Hematopoietic multipotent progenitor cell treated with erythropoietin and hydrocortisone succinate and interleukin-3 and kit ligand, for 4 days (in vitro differentiated cells): ENCODE data around the gene SLC23A2.
A peak's percentile ranks its signal among the peaks of the same experiment; 100 is the strongest.

Source experiments
- DNase-seq: peaks from one replicate; pipeline ENCODE4 v3.0.0-alpha.2; 2015

The SLC23A2 gene

GRCh38 chr20:4837760-4838159 lies 163.6 kb downstream of the SLC23A2 start:
- no peak for DNase-seq

DNA sequence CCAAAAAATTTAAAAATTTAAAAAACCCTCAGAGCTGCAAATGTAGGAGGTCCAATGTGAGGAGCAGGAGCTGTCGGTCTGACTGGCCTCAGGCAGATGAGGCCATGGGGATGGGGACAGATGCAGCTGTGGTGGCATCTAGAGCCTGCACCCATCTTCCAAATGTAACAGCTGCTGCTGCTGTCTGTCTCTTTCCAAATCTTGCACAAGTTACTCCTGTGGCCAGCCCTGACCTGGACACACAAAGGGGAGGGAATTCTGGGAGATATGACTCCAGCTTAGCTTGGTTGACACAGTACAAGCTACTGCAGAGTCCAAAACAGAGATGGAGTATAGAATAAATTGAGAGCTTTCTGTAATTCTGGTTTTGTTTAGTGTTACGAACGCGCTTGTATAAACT lies 164.4 kb downstream of the SLC23A2 start:
- no peak for DNase-seq

GRCh38 chr20:4836473-4836872 lies 164.8 kb downstream of the SLC23A2 start:
- no peak for DNase-seq

DNA sequence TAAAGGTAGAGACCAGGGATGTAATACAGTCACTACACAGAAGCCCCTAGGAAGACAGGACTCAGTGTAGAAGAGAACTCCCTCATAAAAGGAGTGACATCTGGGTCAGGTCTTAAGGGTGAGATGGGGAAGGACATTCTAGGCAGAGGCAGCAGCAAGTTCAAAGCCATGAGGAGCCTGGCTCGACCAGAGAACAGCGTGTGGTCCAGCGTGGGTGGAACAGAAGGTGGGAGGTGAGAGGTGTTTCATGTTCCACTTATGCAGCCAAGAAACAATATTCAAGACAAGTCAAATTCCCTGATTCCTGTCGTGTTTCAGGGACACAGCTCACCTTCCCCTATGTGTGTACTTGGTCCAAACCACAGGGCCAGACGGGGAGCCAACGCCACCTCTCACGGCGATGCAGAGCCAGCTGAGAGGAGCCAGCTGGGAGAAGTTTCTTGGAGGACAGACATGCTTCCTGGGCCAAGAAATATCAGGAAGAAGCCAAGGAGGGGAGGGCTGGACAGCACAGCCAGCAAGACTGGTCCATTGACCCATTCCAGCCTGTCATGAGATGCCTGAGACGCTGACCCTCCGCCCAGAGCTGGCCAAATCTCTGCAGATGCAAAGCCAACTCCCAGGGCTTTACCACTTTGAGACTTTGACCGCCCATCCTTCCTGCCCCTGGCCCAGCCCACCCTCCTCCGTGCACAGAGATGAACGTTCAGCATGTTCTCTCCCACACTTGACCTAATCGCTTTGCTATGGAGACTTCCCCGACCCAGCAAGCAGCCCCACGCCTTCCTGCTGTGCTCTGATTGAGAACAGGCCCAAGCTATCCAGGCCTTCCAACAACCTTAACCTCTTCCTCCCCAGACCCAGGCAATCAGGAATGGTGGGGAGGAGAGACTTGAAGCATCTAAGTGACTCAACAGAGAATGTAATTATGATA lies 165.8 kb downstream of the SLC23A2 start:
- DNase-seq = no peak

GRCh38 chr20:4833074-4833728 lies 168.1 kb downstream of the SLC23A2 start:
- no peak for DNase-seq

GRCh38 chr20:4832469-4832868 lies 168.8 kb downstream of the SLC23A2 start:
- no peak for DNase-seq

DNA sequence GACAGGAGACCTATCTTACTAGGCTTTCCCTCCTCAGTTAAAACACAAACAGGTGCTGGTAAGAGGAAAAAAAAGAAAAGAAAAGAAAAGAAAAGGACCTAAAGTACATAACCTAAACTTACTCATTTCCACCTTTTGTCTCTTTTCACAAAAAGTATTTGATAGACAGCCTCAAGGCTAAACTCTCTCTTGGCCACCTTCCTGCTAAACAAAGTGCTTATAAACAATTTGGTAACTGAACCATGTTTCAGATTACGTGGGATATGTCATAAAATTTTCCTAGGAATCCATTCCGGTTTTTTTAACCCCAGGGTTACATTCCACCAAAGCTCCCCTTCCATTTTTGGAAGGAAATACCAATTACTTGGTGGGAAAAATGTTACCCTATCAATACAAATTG lies 170.6 kb downstream of the SLC23A2 start:
- no peak for DNase-seq

DNA sequence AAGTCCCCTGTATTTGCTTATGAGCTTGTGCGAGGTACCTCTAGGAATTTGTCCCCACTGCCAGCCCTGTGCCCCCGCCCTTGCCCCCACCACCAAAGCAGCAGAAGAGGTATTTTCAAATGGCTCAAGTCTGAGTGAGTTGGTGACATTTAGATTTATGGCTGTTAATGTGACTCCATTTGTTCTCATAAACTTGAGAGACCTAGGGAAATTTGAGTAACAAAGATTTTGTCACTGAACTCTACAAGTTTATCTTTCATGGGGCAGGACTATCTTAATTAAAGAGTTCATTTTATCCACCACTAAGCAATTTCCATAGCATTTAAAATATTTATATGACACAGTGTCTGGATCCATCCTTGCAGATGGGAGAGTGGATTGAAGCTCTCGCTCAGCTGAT lies 171.1 kb downstream of the SLC23A2 start:
- DNase-seq = no peak

DNA sequence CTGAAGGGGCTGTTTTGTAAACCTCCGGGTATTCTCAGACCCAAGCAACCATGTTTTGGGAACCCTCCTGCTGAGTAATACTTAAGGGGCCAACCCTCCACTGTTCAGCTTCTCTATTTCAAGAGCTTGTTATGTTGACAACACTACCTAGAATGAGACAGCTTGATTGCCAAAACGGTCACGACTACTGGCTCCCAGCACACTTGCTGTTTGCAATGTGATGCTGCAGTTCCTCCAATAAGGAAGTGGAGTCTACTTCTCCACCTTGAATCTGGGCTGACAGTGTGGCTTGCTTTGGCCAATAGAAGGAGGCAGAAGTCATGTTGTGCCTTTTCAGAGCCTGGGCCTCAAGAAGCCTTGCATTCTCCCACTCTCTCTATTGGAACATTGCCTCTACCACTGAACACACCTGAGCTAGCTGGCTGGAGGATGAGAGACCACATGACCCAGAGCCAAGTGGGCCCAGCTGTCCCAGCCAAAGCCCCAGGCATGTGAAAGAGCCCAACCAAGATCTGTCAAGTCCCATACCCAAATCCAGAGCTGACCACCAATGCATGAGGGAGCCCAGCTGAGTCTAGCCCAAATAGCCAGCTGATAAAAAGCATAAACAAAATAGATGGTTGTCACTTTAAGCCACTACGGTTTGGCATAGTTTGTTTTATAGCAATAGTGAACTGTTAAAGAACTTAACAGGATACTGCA lies 171.6 kb downstream of the SLC23A2 start:
- peak; percentile 76 for DNase-seq

DNA sequence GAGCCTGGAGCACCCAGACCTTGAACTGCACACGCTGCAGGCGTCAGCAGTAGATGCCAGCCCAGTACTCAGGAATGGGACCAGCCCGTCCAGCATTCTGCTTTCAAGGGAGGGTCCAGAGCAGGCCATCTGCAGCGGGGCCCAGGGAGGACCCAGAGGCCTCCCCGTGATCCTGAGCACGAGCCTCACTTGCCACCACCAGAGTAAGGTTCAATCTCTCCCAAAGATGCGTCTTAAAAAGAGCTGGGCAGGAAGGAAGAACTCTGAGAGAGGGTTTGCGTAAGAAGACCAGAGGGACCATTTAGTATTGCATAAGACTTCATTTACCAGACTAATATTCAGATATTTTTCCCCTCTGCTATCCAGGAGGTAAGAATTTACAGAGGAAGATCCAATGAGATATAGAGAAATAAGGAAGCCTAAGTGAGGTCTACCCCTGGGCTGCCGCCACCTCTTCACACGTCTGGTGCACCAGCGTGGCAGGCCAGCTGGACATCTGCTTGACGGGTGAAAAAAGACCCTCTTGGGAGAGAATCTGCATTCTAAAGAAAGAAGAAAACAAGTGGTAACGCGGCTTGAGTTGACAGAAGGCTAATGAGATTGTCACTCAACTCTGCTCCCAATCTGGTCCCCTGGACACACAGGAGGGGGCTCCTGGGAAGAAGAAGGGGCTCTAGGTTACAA lies 172.3 kb downstream of the SLC23A2 start:
- peak; percentile 41 for DNase-seq

DNA sequence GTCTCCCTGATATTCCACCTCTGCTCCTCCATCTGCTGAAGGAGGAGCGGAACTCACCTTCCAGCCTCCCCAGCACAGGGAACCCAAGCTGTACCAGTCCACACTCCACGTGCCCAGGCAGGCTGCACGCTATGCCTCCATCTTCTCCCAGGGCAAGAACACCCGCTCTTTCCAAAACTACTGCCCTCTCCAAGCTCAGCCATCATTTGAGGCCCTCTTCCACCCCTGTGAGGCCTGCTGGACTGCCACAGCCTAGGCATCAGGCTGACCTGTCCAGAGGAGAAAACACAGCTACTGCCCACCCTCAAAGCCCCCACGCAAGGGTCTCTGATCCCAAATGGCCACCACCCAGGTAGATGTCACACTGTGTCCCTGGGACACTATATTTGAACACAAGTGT lies 179.7 kb downstream of the SLC23A2 start:
- DNase-seq = no peak

GRCh38 chr20:4820806-4821518 lies 180.3 kb downstream of the SLC23A2 start:
- no peak for DNase-seq

DNA sequence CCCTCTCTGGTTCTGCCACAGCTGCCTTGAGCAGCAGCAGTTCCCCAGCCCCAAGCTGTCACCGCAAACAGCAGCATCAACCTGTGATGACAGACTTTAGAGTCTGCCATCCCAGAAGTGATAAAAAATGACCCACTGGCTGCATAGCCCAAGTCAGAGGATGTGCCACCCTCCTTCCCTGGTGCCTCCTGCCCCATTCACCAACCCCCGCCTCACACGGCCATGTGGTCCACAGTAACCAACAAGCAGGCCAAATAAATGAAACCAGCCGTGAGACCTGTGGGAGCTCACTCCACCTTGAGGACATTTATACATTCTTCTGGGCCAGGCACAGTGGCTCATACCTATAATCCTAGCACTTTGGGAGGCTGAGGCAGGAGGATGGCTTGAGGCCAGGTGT lies 181.4 kb downstream of the SLC23A2 start:
- no peak for DNase-seq

- DNase-seq = no peak
These were observed 184.1 kb downstream of the SLC23A2 start for GRCh38 chr20:4817230-4817671.

- no peak for DNase-seq
These were observed 185.7 kb downstream of the SLC23A2 start for GRCh38 chr20:4815628-4816027.

DNA sequence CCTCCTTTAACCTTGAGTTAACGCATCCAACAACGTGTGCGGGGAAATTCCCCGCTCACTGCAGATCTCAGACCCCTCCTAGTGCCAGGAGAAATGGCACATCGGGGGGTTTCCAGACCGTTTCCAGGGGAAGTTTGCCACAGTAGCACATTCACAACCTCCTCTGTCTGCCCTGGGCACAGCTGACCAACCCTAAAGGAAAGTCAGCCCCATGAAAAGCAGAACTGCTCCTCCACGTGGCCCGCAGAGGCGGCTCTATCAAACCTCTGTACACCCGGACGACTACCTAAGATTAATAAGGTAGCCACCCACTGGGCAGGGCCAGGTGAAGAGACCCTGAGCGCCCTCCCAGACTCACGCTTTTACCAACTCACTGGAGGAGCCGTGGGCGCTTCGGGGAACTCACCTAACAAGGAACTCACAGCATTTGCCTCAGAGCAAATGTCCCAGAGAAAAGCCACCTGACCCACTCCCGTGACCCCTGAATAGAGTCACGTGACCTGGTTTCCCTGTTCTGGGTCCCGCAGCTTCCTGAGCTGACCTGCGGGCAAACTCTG lies 186.5 kb downstream of the SLC23A2 start:
- DNase-seq = peak; percentile 85

GRCh38 chr20:4813863-4814695 lies 187.2 kb downstream of the SLC23A2 start:
- peak; percentile 82 for DNase-seq

GRCh38 chr20:4813076-4813862 lies 188.0 kb downstream of the SLC23A2 start:
- DNase-seq = peak; percentile 52

DNA sequence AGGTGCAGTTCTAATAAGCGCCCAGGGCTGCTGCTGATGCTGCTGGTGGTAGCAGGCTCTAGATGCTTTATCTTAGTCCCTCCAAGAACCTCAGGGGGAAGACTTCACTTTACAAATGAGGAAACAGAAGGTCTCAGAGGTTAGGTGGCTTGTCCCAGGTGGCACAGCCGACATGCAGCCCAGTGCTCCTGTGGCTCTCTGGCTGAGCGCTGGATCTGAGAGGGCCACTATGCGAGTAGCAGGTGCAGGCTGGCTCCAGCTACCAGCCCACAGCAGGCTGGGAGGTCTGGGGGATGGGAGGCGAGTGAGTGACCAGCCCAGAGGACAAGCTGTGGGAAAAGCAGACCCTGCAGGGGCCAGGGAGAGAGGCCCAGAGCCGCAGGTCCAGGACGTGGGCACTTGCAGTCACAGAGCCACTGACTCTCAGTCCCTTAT lies 188.7 kb downstream of the SLC23A2 start:
- peak; percentile 69 for DNase-seq

DNA sequence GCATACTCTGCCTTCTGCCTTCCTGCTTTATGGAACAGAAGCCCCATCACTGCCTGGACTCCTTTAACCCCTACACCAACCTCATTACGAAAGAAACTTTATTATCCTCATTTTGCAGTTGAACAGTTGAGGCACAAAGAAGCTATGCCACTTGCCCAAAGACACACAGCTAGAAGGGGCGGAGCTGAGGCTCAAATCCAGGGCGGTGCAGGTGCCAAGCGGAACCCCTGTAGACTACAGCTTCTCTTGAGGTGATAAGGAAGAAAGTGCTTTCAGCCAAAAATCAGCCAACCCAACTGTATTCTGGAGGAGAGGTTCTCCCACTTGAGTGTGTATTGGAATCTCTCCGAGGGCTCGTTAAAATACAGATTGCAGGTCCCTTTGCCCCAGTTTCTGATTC lies 189.1 kb downstream of the SLC23A2 start:
- peak; percentile 61 for DNase-seq
